Muscle layer of colon (tissue), 2 donors: ENCODE results near the gene SHANK3.
"Not testable (repeated sequence)": the region's sequence is repeated elsewhere in the genome, so short reads cannot be mapped to it uniquely, and the experiment has no call there.

ENCODE experiments used
- H3K27ac ChIP-seq: one replicate; pipeline ENCODE4 v1.7.0; 2013; ENCODE audit warnings: low read depth, mild to moderate bottlenecking, low read length, moderate library complexity
- H3K27me3 ChIP-seq, 2 donors: one replicate each; pipeline ENCODE4 v1.7.0; 2013; ENCODE audit warnings: low read length in 2 of 2, mild to moderate bottlenecking in 2 of 2; ENCODE audit not compliant: insufficient read depth in 2 of 2, control insufficient read depth in 1 of 2
- H3K36me3 ChIP-seq: one replicate; pipeline ENCODE4 v1.7.0; 2013; ENCODE audit warnings: mild to moderate bottlenecking, low read length; ENCODE audit not compliant: insufficient read depth
- H3K4me1 ChIP-seq: one replicate; pipeline ENCODE4 v1.7.0; 2013; ENCODE audit warnings: mild to moderate bottlenecking, low read length; ENCODE audit not compliant: insufficient read depth
- H3K4me3 ChIP-seq, 2 donors: one replicate each; pipeline ENCODE4 v1.7.0; 2013; ENCODE audit warnings: low read length in 2 of 2, low read depth in 1 of 2, mild to moderate bottlenecking in 1 of 2, moderate library complexity in 1 of 2
- H3K9ac ChIP-seq: one replicate; pipeline ENCODE4 v1.7.0; 2013; ENCODE audit warnings: low read length
- H3K9me3 ChIP-seq: one replicate; pipeline ENCODE4 v1.7.0; 2013; ENCODE audit warnings: mild to moderate bottlenecking, low read length
- donor health status: abdominal sarcoma.
- donor health status: Adenocarcinoma of cecum.

SHANK3 gene

DNA sequence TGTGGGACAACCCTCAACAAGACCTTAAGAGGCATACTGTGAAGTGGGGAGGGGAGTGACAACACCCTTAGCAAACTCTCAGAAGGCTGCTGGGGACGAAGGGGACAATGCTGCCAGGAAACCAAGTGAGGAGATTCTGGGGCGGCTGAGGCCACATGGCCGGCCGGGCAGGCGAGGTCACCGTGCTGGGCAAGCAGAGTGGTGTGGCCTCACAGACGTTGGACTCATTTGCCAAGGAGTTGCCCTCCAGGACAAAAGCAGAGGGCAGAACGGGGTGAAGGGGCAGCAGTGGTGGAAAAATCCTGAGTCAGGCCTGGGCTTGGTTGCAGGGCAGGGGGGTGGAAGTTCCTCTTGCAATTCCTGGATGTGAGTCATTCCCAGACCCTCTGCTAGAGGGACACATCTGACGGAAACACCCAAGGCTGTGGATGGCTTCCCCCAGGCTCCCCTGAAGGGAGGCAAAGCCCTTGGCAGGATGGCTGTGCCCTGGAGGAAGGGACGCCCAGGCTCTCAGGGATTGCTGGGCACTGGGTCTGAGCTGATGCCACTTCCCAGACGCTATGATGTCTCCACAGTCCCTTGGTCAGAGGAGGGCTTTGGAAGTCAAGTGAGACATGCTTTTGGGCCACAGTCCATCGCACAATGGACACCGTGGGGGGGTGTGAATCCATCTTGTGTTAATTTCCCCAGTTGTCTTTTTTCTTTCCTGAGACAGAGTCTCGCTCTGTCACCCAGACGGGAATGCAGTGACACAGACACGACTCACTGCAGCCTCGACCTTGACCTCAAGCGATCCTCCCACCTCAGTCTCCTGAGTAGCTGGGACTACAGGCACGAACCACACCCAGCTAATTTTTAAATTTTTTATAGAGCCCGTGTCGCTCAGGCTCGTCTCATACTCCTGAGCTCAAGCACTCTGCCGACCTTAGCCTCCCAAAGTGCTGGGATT lies 16.2 kb upstream of the SHANK3 start:
- Histone ChIP-seq H3K4me3 (no peak overlapping the region), H3K9me3 (no peaks in the 10 kb centered on the region), H3K36me3 (no peaks in the 10 kb centered on the region), H3K4me1 (no peaks in the 10 kb centered on the region), H3K27ac (no peak overlapping the region), H3K27me3 (peaks cover 0 to 8% of the 10 kb centered on the region in 2 donors), H3K9ac (no peak overlapping the region)

DNA sequence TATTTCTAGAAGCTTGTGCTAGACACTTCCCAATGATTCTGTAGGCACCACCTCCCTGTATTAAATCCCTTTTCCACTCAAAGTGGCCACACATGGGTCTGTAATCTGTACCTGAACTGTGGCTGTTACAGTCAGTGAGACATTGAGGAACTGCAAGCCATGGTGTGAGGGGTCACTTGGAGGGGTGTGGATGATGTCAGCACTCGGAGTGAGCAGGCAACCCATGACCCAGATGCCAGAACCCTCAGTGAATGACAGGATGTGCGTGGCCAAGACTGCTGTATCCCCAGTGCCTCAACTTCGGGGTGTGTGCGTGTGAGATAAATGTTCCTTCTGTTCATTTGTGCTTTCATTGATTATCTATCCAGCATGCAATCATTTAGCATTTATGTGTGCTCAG lies 14.7 kb upstream of the SHANK3 start:
- peaks cover 0 to 8% of the 10 kb centered on the region in 2 donors for H3K27me3 ChIP-seq
- no peak overlapping the region for H3K27ac ChIP-seq

DNA sequence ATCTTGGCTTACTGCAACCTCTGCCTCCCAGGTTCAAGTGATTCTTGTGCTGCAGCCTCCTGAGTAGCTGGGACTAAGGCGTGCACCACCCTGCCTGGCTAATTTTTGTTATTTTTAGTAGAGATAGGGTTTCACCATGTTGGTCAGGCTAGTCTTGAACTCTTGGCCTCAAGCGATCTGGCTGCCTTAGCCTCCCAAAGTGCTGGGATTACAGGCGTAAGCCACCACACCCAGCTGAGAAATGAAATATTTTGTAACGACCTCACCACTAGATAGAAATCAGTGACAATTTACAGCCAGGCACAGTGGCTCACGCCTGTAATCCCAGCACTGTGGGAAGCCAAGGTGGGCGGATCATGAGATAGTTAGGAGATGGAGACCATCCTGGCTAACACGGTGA lies 12.9 kb upstream of the SHANK3 start:
- H3K9me3 ChIP-seq, H3K36me3 ChIP-seq, H3K9ac ChIP-seq, H3K4me1 ChIP-seq, H3K27ac ChIP-seq, H3K27me3 ChIP-seq, H3K4me3 ChIP-seq: not testable (repeated sequence)

More for the DNA sequence above, 14.7 kb upstream of the SHANK3 start:
- Histone ChIP-seq H3K4me3 (no peak overlapping the region), H3K4me1 (no peaks in the 10 kb centered on the region), H3K9ac (no peak overlapping the region), H3K36me3 (no peaks in the 10 kb centered on the region), H3K9me3 (no peaks in the 10 kb centered on the region)

DNA sequence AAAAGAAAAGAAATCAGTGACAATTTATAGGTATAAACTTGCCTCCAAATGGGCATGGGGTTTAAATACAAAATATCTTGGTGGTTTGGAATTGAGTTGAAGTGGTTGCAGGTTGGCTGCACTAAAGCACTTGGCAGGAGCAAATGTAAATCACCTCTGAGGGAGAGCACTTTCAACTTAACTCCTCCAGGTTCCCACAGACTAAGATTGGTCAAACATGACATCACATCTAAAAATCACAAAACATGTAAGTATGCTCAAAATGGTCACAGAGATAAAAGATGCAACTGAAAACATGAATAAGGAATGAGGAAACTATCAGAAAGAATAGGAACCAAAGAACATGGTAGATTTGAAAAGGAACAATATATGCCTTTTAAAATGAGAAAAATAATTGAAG lies 12.3 kb upstream of the SHANK3 start:
- H3K27ac ChIP-seq = no peak overlapping the region
- no peaks in the 10 kb centered on the region for H3K36me3 ChIP-seq
- H3K9ac ChIP-seq = no peak overlapping the region
- no peaks in the 10 kb centered on the region for H3K9me3 ChIP-seq
- peaks cover 0 to 8% of the 10 kb centered on the region in 2 donors for H3K27me3 ChIP-seq
- no peaks in the 10 kb centered on the region for H3K4me1 ChIP-seq
- no peak overlapping the region for H3K4me3 ChIP-seq

DNA sequence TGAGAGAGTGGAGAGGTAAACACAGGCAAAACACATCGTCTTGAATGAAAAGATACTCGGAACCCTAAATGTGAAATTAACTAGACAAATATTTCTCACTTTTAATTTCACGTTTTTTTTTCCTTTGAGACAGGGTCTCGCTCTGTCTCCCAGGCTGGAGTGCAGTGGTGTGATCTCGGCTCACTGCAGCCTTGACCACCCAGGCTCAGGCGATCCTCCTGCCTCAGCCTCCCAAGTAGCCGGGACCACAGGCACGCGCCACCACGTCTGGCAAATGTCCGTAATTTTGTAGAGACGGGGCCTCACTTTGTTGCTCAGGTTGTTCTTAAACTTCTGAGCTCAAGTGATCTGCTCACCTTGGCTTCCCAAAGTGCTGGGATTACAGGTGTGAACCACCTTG lies 7.4 kb upstream of the SHANK3 start:
- H3K9me3 ChIP-seq = no peaks in the 10 kb centered on the region
- no peak overlapping the region for H3K27ac ChIP-seq
- no peaks in the 10 kb centered on the region for H3K27me3 ChIP-seq
- no peaks in the 10 kb centered on the region for H3K4me1 ChIP-seq
- H3K36me3 ChIP-seq = no peaks in the 10 kb centered on the region
- no peak overlapping the region for H3K4me3 ChIP-seq
- no peak overlapping the region for H3K9ac ChIP-seq

DNA sequence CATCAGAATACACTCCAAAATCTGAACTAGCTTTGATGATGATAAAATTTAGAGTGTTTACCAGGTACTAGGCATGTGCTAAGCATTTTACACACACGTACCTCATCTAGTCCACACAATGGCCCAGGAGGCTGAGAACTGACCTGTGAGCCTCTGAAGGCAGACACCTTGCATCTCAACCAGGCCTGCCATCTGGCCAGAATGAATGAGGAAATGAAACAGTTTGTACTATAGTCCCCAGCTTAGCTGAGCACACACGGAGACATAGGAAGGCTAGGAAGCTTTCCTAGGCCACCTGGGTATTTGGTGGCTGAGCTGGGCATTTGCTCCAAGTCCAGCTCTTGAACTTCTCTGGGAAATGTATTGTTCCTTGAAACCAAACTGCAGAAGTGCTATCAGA lies 6.9 kb upstream of the SHANK3 start:
- no peak overlapping the region for H3K27ac ChIP-seq
- H3K9me3 ChIP-seq = no peaks in the 10 kb centered on the region
- H3K4me3 ChIP-seq = no peak overlapping the region
- H3K9ac ChIP-seq = no peak overlapping the region
- no peaks in the 10 kb centered on the region for H3K27me3 ChIP-seq
- H3K4me1 ChIP-seq = no peaks in the 10 kb centered on the region
- H3K36me3 ChIP-seq = no peaks in the 10 kb centered on the region

DNA sequence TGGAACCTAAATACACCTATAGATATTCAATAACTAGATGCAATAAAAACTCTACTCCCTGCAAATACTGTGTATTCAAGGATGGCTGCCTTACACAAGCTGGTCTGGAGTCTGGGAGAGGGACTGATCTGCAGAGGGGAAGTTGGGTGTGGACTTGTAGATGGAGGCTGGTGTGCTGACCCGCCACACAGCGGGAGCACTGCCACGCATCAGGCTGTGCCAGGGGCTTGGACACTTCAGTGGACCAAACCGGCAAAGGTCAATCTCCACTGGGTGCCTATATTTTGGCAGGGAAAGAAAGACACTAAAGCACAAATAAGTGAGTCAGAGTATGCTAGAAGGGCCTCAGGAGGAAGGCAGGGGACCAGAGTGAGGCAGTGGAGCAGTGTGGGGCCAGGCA lies 2.1 kb upstream of the SHANK3 start:
- Histone ChIP-seq H3K27me3 (peaks cover 5 to 34% of the 10 kb centered on the region in 2 donors), H3K36me3 (no peaks in the 10 kb centered on the region), H3K4me1 (no peaks in the 10 kb centered on the region), H3K4me3 (no peak overlapping the region), H3K9me3 (no peaks in the 10 kb centered on the region), H3K9ac (no peak overlapping the region), H3K27ac (no peak overlapping the region)

DNA sequence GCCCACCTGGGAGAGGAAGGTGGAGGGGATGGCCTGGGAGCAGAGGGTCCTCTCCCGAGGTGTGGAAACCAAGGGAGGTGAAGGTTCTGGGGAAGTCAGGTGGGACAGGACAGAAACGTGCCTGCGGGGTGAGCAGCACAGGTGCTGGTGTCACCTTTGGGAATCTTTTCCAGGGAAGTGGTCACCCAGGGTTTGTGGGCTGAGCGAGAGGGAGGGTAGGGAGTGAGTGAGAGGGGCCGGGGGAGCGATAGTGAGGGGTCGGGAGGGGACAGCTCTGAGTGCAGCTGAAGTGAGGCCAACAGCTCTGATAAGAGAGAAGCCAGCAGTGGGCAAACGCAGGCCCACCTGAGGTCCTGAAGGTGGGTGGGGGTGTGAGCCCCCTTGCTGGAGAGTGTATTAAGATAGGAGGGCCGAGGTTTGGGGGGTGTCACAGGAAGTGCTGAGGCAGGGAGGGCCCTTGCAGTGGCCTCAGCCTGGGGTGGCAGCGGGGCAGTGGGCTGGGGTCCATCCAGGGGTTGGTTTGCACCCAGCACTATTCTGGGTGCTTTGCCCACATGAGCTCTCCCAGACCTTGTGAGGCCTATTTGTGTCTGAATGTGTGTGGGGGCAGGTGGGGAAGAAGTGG lies 1.6 kb upstream of the SHANK3 start:
- no peaks in the 10 kb centered on the region for H3K36me3 ChIP-seq
- no peaks in the 10 kb centered on the region for H3K4me1 ChIP-seq
- H3K27me3 ChIP-seq = peaks cover 9 to 38% of the 10 kb centered on the region in 2 donors
- no peaks in the 10 kb centered on the region for H3K9me3 ChIP-seq
- H3K4me3 ChIP-seq = no peak overlapping the region
- no peak overlapping the region for H3K9ac ChIP-seq
- H3K27ac ChIP-seq = no peak overlapping the region

DNA sequence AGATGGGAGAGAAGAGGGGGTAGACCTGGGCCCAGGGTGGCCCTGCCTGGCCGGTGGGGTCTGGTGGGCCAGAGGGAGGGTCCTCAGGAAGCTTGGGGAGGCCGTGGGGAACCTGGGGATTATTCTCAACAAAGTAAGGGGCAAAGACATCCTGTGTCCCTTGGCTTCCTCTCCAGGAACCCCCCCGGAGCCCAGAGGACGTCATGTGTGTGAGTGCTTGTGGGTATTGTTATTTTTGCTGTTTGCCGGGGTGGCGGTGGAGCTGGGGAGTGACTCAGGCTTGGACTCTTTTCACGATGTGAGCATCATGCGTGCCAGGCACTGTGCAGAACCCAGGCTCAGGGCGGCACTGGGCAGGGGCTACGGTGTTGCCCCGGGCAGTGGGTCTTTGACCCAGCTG lies 982 bp upstream of the SHANK3 start:
- Histone ChIP-seq H3K9me3 (no peaks in the 10 kb centered on the region), H3K27ac (no peak overlapping the region), H3K27me3 (peaks cover 9 to 38% of the 10 kb centered on the region in 2 donors), H3K36me3 (no peaks in the 10 kb centered on the region), H3K9ac (no peak overlapping the region), H3K4me3 (no peak overlapping the region), H3K4me1 (no peaks in the 10 kb centered on the region)

DNA sequence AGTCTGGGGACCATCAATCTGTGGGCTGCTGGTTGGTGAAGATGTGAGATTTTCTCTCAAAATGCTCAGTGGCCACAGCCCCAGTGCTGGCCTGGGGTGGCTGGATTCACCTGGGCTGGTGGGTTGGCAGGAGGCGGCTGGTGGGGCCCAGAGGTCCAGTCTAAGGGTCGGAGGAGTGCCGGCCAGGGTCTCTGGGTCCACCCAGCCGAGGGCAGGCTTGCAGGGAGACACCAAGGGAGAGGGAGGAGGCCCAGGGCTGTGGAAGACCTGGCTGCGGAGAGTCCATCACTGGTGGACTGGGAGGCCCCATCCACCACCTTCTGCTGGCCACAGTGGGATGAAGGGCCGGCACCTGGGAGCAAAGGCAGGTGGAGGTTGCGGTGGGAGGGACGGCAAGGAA lies 582 bp upstream of the SHANK3 start:
- Histone ChIP-seq H3K27me3 (peaks cover 9 to 38% of the 10 kb centered on the region in 2 donors), H3K27ac (no peak overlapping the region), H3K4me1 (no peaks in the 10 kb centered on the region), H3K9me3 (no peaks in the 10 kb centered on the region), H3K36me3 (no peaks in the 10 kb centered on the region), H3K4me3 (no peak overlapping the region), H3K9ac (no peak overlapping the region)

DNA sequence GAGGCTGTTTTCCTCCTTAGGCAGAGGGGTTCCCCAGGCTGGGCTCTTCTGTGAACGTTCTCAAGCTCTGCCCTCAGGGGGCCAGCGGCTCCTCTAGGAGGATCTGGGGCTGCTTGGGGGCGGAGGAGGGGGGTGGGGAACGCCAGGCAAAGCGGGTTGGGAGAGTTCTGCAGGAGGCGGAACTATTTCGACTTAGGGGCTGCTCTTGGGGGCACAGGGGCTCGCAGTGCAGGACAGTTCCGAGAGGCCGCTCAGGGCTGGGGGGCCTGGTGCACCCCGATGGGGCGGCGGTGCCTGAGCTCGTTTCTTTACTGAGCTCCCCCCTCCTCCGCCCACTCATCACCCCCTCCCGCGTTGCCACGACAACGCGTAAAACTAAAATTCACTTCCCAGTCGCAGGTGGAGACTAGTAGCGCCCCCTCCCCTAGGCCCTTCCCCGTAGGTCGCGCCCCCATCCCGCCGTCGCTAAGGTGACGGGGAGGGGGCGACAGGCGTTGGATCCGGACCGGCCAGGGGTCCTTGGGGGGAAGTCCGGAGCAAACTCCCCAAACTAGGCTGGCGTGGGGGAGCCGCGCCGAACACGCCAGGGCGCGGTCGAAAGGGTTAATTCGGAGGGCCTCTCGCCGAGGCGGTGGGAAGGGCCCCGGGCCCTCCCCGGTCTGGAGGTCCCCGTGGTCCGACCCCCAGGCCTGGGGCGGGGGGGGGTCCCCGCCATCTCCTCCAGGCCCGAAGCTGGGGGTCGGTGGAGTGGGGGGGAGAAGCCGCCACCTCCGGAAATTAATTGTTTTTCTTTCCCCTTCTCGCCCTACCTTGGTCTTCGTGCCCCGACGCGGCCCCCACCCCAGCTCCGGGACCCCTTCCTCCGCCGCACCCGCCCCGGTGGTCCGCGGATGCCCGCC lies 857 bp downstream of the SHANK3 start:
- H3K4me1 ChIP-seq = no peaks in the 10 kb centered on the region
- no peak overlapping the region for H3K9ac ChIP-seq
- no peaks in the 10 kb centered on the region for H3K36me3 ChIP-seq
- H3K4me3 ChIP-seq = peak overlapping the region in 1 of 2 donors; percentile 34
- H3K27me3 ChIP-seq = peaks cover 9 to 38% of the 10 kb centered on the region in 2 donors
- H3K9me3 ChIP-seq = no peaks in the 10 kb centered on the region
- H3K27ac ChIP-seq = no peak overlapping the region
